CD4-positive, alpha-beta T cell treated with Interleukin-17A for 1 hour (primary cell): Measurements from ENCODE around the gene ANKRD33B.

Experiments used
- DNase-seq: peaks from one replicate; pipeline ENCODE4 v3.0.0-alpha.2; 2020

Gene ANKRD33B

GRCh38 chr5:10639846-10640368, 76.0 kb downstream of the ANKRD33B start:
- no peak for DNase-seq

- DNase-seq: no peak
These were observed 78.5 kb downstream of the ANKRD33B start for GRCh38 chr5:10642367-10642766.

- DNase-seq: no peak
These were observed 80.3 kb downstream of the ANKRD33B start for GRCh38 chr5:10644192-10644591.

GRCh38 chr5:10645146-10645545, 81.3 kb downstream of the ANKRD33B start:
- DNase-seq: no peak

GRCh38 chr5:10645671-10646070, 81.8 kb downstream of the ANKRD33B start:
- DNase-seq: no peak

GRCh38 chr5:10647640-10648039, 83.8 kb downstream of the ANKRD33B start:
- DNase-seq: no peak

- DNase-seq: no peak
These were observed 85.2 kb downstream of the ANKRD33B start for GRCh38 chr5:10648806-10649665.

- no peak for DNase-seq
These were observed 86.0 kb downstream of the ANKRD33B start for GRCh38 chr5:10649666-10650380.

GRCh38 chr5:10652151-10652550, 88.3 kb downstream of the ANKRD33B start:
- no peak for DNase-seq

- DNase-seq: no peak
These were observed 88.7 kb downstream of the ANKRD33B start for GRCh38 chr5:10652606-10653005.

GRCh38 chr5:10653043-10653442, 89.2 kb downstream of the ANKRD33B start:
- no peak for DNase-seq

- DNase-seq: no peak
These were observed 90.0 kb downstream of the ANKRD33B start for GRCh38 chr5:10653751-10654400.

GRCh38 chr5:10654566-10654965, 90.7 kb downstream of the ANKRD33B start:
- no peak for DNase-seq

GRCh38 chr5:10655161-10655971, 91.5 kb downstream of the ANKRD33B start:
- no peak for DNase-seq

- DNase-seq: no peak
These were observed 92.3 kb downstream of the ANKRD33B start for GRCh38 chr5:10655972-10656830.

GRCh38 chr5:10658265-10658664, 94.4 kb downstream of the ANKRD33B start:
- no peak for DNase-seq

- DNase-seq: no peak
These were observed 96.3 kb downstream of the ANKRD33B start for GRCh38 chr5:10660135-10660534.

GRCh38 chr5:10660720-10661387, 97.0 kb downstream of the ANKRD33B start:
- no peak for DNase-seq

- no peak for DNase-seq
These were observed 97.5 kb downstream of the ANKRD33B start for GRCh38 chr5:10661401-10661800.

- DNase-seq: no peak
These were observed 98.2 kb downstream of the ANKRD33B start for GRCh38 chr5:10662083-10662482.
